GM12878 (cell line): ENCODE results near the gene SLC39A2. TPM values are rescaled to one million over a fixed set of nuclear protein-coding genes. Genes with fewer than 3 reads are reported as not detected.

ENCODE experiments used
- BRCA1 ChIP-seq: IDR thresholded peaks from 2 replicates; pipeline ENCODE4 v1.6.1; 2011; ENCODE audit warnings: low read depth, low read length, improper control_type of control experiment
- CHD2 ChIP-seq: IDR thresholded peaks from 2 replicates; pipeline ENCODE4 v1.6.1; 2011; ENCODE audit warnings: low read depth, low read length, improper control_type of control experiment, borderline replicate concordance
- DPF2 ChIP-seq: fragments of 450-650 bp; IDR thresholded peaks from 2 replicates; pipeline ENCODE4 v1.6.1; 2017; ENCODE audit warnings: mild to moderate bottlenecking
- EGR1 ChIP-seq, 2 experiments: IDR thresholded peaks; 1 replicate in 1 of 2; 2 replicates in 1 of 2; pipeline ENCODE4 v1.6.1; 2011 to 2012; ENCODE audit warnings: low read depth in 2 of 2, low read length in 2 of 2, borderline replicate concordance in 1 of 2, mild to moderate bottlenecking in 1 of 2, moderate library complexity in 1 of 2
- KLF5 ChIP-seq: fragments of 450-650 bp; IDR thresholded peaks from 2 replicates; pipeline ENCODE4 v1.6.1; 2014; ENCODE audit warnings: mild to moderate bottlenecking; ENCODE audit not compliant: partially characterized antibody
- MEF2A ChIP-seq: IDR thresholded peaks from 2 replicates; pipeline ENCODE4 v1.6.1; 2011; ENCODE audit warnings: low read depth, mild to moderate bottlenecking, low read length, moderate library complexity; ENCODE audit not compliant: insufficient read depth
- MXI1 ChIP-seq: fragments of 150-350 bp; IDR thresholded peaks from 2 replicates; pipeline ENCODE4 v1.6.1; 2011; ENCODE audit warnings: low read depth, mild to moderate bottlenecking, inconsistent platforms, low read length, improper control_type of control experiment
- YY1 ChIP-seq: IDR thresholded peaks from 2 replicates; pipeline ENCODE4 v1.6.1; 2011; ENCODE audit warnings: low read depth, mild to moderate bottlenecking, low read length
- polyA plus RNA-seq, 11 experiments: library from polyadenylated mRNA; depleted of rRNA in 4 of 11; unstranded in 6 of 11; stranded (reverse) in 5 of 11; fragments of >200 nt; fragmentation: Nextera tagmentation in 4 of 11; fragmentation: Illumina TruSeq in 1 of 11; extraction: Ambion mirVana in 4 of 11; extraction: Trizol in 1 of 11; gene quantifications; 1 replicate in 1 of 11; 2 replicates in 10 of 11; pipeline versions ENCODE4 v1.2.1 to v1.2.3, GENCODE V29; 2011 to 2016; ENCODE audit warnings: inconsistent platforms in 2 of 11, missing spikeins in 2 of 11, low read depth in 1 of 11
- total RNA-seq, 4 experiments: library from RNA; depleted of rRNA in 3 of 4; stranded (reverse); fragments of >200 nt in 3 of 4; fragmentation: Illumina TruSeq in 1 of 4; extraction: Trizol in 1 of 4; gene quantifications; 2 replicates each; pipeline versions ENCODE4 v1.2.1 to v1.2.3, GENCODE V29; 2013 to 2021
- TF ChIP-seq, protein P1 (sequence below): fragments of 450-650 bp; conservative IDR thresholded peaks from 2 replicates; pipeline ENCODE4 v1.6.1; 2017; ENCODE audit warnings: mild to moderate bottlenecking, moderate library complexity
- TF ChIP-seq, protein P2 (sequence below): IDR thresholded peaks from 2 replicates; pipeline ENCODE4 v1.6.1; 2012; ENCODE audit warnings: mild to moderate bottlenecking, low read depth, low read length

Gene SLC39A2
- total and polyA plus RNA-seq, 10 of the 15 experiments (the other 5 are each of a cell fraction or from before 2014, with no cell fraction given), result 0.06 to 0.14 (median 0.11) TPM; not detected in 6

DNA sequence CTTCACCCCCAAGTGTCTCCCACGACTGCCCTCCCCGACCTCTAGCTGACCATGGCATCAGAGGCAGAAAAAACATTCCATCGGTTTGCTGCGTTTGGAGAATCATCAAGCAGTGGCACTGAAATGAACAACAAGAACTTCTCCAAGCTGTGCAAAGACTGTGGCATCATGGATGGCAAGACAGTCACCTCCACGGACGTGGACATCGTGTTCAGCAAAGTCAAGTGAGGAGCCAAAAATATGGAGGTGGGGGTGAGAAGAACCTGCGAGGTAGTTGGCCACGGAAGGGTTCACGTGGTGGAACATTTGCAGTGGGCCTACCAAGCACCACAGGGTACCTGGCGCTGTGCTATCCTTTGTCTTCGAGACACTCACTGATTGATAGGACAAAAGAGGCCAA is 31.4 kb downstream of the SLC39A2 start (continued):
- TF ChIP-seq, protein P1, sequence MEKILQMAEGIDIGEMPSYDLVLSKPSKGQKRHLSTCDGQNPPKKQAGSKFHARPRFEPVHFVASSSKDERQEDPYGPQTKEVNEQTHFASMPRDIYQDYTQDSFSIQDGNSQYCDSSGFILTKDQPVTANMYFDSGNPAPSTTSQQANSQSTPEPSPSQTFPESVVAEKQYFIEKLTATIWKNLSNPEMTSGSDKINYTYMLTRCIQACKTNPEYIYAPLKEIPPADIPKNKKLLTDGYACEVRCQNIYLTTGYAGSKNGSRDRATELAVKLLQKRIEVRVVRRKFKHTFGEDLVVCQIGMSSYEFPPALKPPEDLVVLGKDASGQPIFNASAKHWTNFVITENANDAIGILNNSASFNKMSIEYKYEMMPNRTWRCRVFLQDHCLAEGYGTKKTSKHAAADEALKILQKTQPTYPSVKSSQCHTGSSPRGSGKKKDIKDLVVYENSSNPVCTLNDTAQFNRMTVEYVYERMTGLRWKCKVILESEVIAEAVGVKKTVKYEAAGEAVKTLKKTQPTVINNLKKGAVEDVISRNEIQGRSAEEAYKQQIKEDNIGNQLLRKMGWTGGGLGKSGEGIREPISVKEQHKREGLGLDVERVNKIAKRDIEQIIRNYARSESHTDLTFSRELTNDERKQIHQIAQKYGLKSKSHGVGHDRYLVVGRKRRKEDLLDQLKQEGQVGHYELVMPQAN, result no peak
- TF ChIP-seq KLF5 (no peak), EGR1 (IDR thresholded peaks at IDR 0.05; ENCODE audit: borderline replicate concordance in 1 of 2, low read depth in 2 of 2, low read length in 2 of 2) (no peak), MXI1 (no peak), DPF2 (no peak), YY1 (no peak), CHD2 (no peak), MEF2A (no peak), BRCA1 (no peak)
- TF ChIP-seq, protein P2, sequence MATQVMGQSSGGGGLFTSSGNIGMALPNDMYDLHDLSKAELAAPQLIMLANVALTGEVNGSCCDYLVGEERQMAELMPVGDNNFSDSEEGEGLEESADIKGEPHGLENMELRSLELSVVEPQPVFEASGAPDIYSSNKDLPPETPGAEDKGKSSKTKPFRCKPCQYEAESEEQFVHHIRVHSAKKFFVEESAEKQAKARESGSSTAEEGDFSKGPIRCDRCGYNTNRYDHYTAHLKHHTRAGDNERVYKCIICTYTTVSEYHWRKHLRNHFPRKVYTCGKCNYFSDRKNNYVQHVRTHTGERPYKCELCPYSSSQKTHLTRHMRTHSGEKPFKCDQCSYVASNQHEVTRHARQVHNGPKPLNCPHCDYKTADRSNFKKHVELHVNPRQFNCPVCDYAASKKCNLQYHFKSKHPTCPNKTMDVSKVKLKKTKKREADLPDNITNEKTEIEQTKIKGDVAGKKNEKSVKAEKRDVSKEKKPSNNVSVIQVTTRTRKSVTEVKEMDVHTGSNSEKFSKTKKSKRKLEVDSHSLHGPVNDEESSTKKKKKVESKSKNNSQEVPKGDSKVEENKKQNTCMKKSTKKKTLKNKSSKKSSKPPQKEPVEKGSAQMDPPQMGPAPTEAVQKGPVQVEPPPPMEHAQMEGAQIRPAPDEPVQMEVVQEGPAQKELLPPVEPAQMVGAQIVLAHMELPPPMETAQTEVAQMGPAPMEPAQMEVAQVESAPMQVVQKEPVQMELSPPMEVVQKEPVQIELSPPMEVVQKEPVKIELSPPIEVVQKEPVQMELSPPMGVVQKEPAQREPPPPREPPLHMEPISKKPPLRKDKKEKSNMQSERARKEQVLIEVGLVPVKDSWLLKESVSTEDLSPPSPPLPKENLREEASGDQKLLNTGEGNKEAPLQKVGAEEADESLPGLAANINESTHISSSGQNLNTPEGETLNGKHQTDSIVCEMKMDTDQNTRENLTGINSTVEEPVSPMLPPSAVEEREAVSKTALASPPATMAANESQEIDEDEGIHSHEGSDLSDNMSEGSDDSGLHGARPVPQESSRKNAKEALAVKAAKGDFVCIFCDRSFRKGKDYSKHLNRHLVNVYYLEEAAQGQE, result no peak
